ENCODE results near the gene DOCK11.
"Not testable (repeated sequence)": the region's sequence is repeated elsewhere in the genome, so short reads cannot be mapped to it uniquely, and the experiment has no call there.

DOCK11 gene

GRCh38 chrX:118682258-118683014, 186.8 kb downstream of the DOCK11 start:
- Mint-ChIP-seq H3K27me3 (no peaks in the 10 kb centered on the region), H3K9me3 (no peaks in the 10 kb centered on the region), H3K27ac (no peak overlapping the region), H3K4me1 (ENCODE audit: low read depth) (no peaks in the 10 kb centered on the region), H3K36me3 (ENCODE audit: low read depth) (peaks cover 13% of the 10 kb centered on the region), H3K4me3 (no peak overlapping the region)

- Mint-ChIP-seq H3K4me1 (ENCODE audit: low read depth) (no peaks in the 10 kb centered on the region), H3K36me3 (ENCODE audit: low read depth) (peaks cover 24% of the 10 kb centered on the region), H3K27me3 (no peaks in the 10 kb centered on the region), H3K27ac (no peak overlapping the region), H3K9me3 (no peaks in the 10 kb centered on the region), H3K4me3 (no peak overlapping the region)
These were observed 189.8 kb downstream of the DOCK11 start for GRCh38 chrX:118685393-118685792.

GRCh38 chrX:118688935-118689334, 193.3 kb downstream of the DOCK11 start:
- Mint-ChIP-seq H3K4me3 (no peak overlapping the region), H3K4me1 (ENCODE audit: low read depth) (no peaks in the 10 kb centered on the region), H3K27ac (no peak overlapping the region), H3K36me3 (ENCODE audit: low read depth) (peaks cover 15% of the 10 kb centered on the region), H3K27me3 (no peaks in the 10 kb centered on the region), H3K9me3 (no peaks in the 10 kb centered on the region)

- no peaks in the 10 kb centered on the region for H3K9me3 Mint-ChIP-seq
- no peak overlapping the region for H3K27ac Mint-ChIP-seq
These were observed 198.2 kb downstream of the DOCK11 start for GRCh38 chrX:118693843-118694242.

GRCh38 chrX:118694638-118695037, 199.0 kb downstream of the DOCK11 start:
- Mint-ChIP-seq H3K4me3 (no peak overlapping the region), H3K36me3 (ENCODE audit: low read depth) (peaks cover 3% of the 10 kb centered on the region), H3K27ac (no peak overlapping the region), H3K9me3 (no peaks in the 10 kb centered on the region), H3K27me3 (no peaks in the 10 kb centered on the region), H3K4me1 (ENCODE audit: low read depth) (peaks cover 9% of the 10 kb centered on the region)

More at GRCh38 chrX:118693843-118694242, 198.2 kb downstream of the DOCK11 start:
- Mint-ChIP-seq H3K4me3 (no peak overlapping the region), H3K36me3 (ENCODE audit: low read depth) (peaks cover 9% of the 10 kb centered on the region), H3K27me3 (no peaks in the 10 kb centered on the region), H3K4me1 (ENCODE audit: low read depth) (peaks cover 3% of the 10 kb centered on the region)

GRCh38 chrX:118698516-118699170, 203.0 kb downstream of the DOCK11 start:
- H3K9me3 Mint-ChIP-seq = no peaks in the 10 kb centered on the region
- H3K4me3 Mint-ChIP-seq = no peak overlapping the region
- no peaks in the 10 kb centered on the region for H3K27me3 Mint-ChIP-seq
- no peaks in the 10 kb centered on the region for H3K36me3 Mint-ChIP-seq (ENCODE audit: low read depth)
- H3K4me1 Mint-ChIP-seq (ENCODE audit: low read depth) = peaks cover 9% of the 10 kb centered on the region
- H3K27ac Mint-ChIP-seq = no peak overlapping the region

GRCh38 chrX:118702741-118703140, 207.1 kb downstream of the DOCK11 start:
- no peaks in the 10 kb centered on the region for H3K9me3 Mint-ChIP-seq
- no peaks in the 10 kb centered on the region for H3K36me3 Mint-ChIP-seq (ENCODE audit: low read depth)
- peaks cover 9% of the 10 kb centered on the region for H3K4me1 Mint-ChIP-seq (ENCODE audit: low read depth)
- no peak overlapping the region for H3K4me3 Mint-ChIP-seq
- peak overlapping the region; percentile 31 for H3K27ac Mint-ChIP-seq
- no peaks in the 10 kb centered on the region for H3K27me3 Mint-ChIP-seq

GRCh38 chrX:118706681-118707080, 211.1 kb downstream of the DOCK11 start:
- Mint-ChIP-seq H3K4me1 (ENCODE audit: low read depth) (no peaks in the 10 kb centered on the region), H3K36me3 (ENCODE audit: low read depth) (no peaks in the 10 kb centered on the region), H3K4me3 (no peak overlapping the region), H3K27me3 (no peaks in the 10 kb centered on the region), H3K27ac (no peak overlapping the region), H3K9me3 (no peaks in the 10 kb centered on the region)

- peaks cover 4% of the 10 kb centered on the region for H3K27me3 Mint-ChIP-seq
- no peaks in the 10 kb centered on the region for H3K36me3 Mint-ChIP-seq (ENCODE audit: low read depth)
- H3K4me1 Mint-ChIP-seq (ENCODE audit: low read depth) = peaks cover 4% of the 10 kb centered on the region
- H3K9me3 Mint-ChIP-seq = no peaks in the 10 kb centered on the region
- no peak overlapping the region for H3K4me3 Mint-ChIP-seq
- no peak overlapping the region for H3K27ac Mint-ChIP-seq
These were observed 218.9 kb downstream of the DOCK11 start for GRCh38 chrX:118714521-118714920.

GRCh38 chrX:118715917-118716316, 220.3 kb downstream of the DOCK11 start:
- not testable (repeated sequence) for H3K27me3 Mint-ChIP-seq; H3K9me3 Mint-ChIP-seq; H3K36me3 Mint-ChIP-seq (ENCODE audit: low read depth); H3K27ac Mint-ChIP-seq; H3K4me1 Mint-ChIP-seq (ENCODE audit: low read depth); H3K4me3 Mint-ChIP-seq

GRCh38 chrX:118716833-118717232, 221.2 kb downstream of the DOCK11 start:
- H3K4me3 Mint-ChIP-seq; H3K27ac Mint-ChIP-seq; H3K27me3 Mint-ChIP-seq; H3K36me3 Mint-ChIP-seq (ENCODE audit: low read depth); H3K9me3 Mint-ChIP-seq; H3K4me1 Mint-ChIP-seq (ENCODE audit: low read depth): not testable (repeated sequence)

GRCh38 chrX:118717678-118718391, 222.2 kb downstream of the DOCK11 start:
- no peaks in the 10 kb centered on the region for H3K36me3 Mint-ChIP-seq (ENCODE audit: low read depth)
- H3K9me3 Mint-ChIP-seq = no peaks in the 10 kb centered on the region
- H3K4me1 Mint-ChIP-seq (ENCODE audit: low read depth) = peaks cover 4% of the 10 kb centered on the region
- peaks cover 4% of the 10 kb centered on the region for H3K27me3 Mint-ChIP-seq
- no peak overlapping the region for H3K27ac Mint-ChIP-seq
- H3K4me3 Mint-ChIP-seq = no peak overlapping the region

- peaks cover 4% of the 10 kb centered on the region for H3K27me3 Mint-ChIP-seq
- H3K4me3 Mint-ChIP-seq = no peak overlapping the region
- peak overlapping the region; percentile 26 for H3K27ac Mint-ChIP-seq
- H3K36me3 Mint-ChIP-seq (ENCODE audit: low read depth) = no peaks in the 10 kb centered on the region
- peaks cover 7% of the 10 kb centered on the region for H3K4me1 Mint-ChIP-seq (ENCODE audit: low read depth)
- H3K9me3 Mint-ChIP-seq = no peaks in the 10 kb centered on the region
These were observed 223.1 kb downstream of the DOCK11 start for GRCh38 chrX:118718737-118719136.

- Mint-ChIP-seq H3K27me3 (peaks cover 4% of the 10 kb centered on the region), H3K4me3 (no peak overlapping the region), H3K4me1 (ENCODE audit: low read depth) (peaks cover 17% of the 10 kb centered on the region), H3K36me3 (ENCODE audit: low read depth) (no peaks in the 10 kb centered on the region), H3K9me3 (no peaks in the 10 kb centered on the region), H3K27ac (no peak overlapping the region)
These were observed 224.6 kb downstream of the DOCK11 start for GRCh38 chrX:118720058-118720707.

GRCh38 chrX:118723376-118723775, 227.8 kb downstream of the DOCK11 start:
- H3K4me1 Mint-ChIP-seq (ENCODE audit: low read depth) = peaks cover 16% of the 10 kb centered on the region
- no peak overlapping the region for H3K4me3 Mint-ChIP-seq
- H3K9me3 Mint-ChIP-seq = no peaks in the 10 kb centered on the region
- H3K36me3 Mint-ChIP-seq (ENCODE audit: low read depth) = no peaks in the 10 kb centered on the region
- peaks cover 8% of the 10 kb centered on the region for H3K27me3 Mint-ChIP-seq
- H3K27ac Mint-ChIP-seq = no peak overlapping the region

All from stimulated activated naive CD8-positive, alpha-beta T cell treated with anti-CD3 and anti-CD28 coated beads, Interleukin-15, Interleukin-2, amounts not matched to agents 100 ng/mL and 50 ng/mL, for 24 hours (primary cell).